ENCODE measurements around the gene TSC22D1.

The TSC22D1 gene

GRCh38 chr13:44404261-44405132, 171.6 kb downstream of the TSC22D1 start:
- no peak overlapping the region for H3K27ac ChIP-seq (ENCODE audit: low read depth, low read length)
- no peak overlapping the region for H2BK15ac ChIP-seq (replicated peaks; ENCODE audit: low read depth)

DNA sequence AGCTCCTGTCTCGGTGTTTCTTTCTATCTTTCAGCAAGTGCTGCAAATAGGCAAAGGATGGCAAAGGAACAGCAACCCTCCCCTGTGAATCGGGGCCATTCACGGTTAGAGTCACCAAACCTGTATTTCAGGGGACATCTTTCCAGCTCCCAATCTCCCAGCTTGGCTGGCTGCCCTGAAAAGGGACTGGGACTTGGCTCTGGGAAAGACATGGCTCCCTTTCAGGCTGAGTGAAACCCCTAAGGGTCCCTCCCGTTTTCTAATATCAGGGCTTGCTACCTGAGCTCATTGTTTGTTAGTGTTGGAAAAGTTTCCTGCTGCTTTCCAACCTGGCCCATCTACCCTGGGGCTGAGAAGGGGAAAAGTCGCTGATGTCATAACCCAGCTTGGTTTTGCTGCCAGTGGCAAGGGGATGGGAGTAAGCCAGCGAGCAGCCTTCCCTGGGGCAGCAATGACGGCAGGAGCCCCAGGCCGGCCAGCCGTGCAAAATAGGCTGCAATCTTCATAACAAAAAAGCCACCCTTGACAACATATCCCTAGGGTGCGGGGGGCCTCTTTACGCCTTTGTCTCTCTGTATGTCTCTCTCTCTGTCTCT, 172.6 kb downstream of the TSC22D1 start:
- no peaks in the 10 kb centered on the region for H3K27me3 ChIP-seq (ENCODE audit: insufficient read depth, low read length, poor library complexity)
- no peak overlapping the region for H4K8ac ChIP-seq (ENCODE audit: low read depth, low read length)
- H2AK5ac ChIP-seq (ENCODE audit: low read length), result no peak overlapping the region
- no peaks in the 10 kb centered on the region for H3K36me3 ChIP-seq (ENCODE audit: control insufficient read depth, insufficient read depth, low read length)
- H3K23ac ChIP-seq (ENCODE audit: low read length), result peak overlapping the region; percentile 7
- no peak overlapping the region for H3K27ac ChIP-seq (ENCODE audit: low read depth, low read length)
- peak overlapping the region; percentile 66 for H3K56ac ChIP-seq (ENCODE audit: low read length)
- no peak overlapping the region for H2BK15ac ChIP-seq (replicated peaks; ENCODE audit: low read depth)
- peak overlapping the region; percentile 51 for H4K5ac ChIP-seq (ENCODE audit: low read length)
- H2BK5ac ChIP-seq (ENCODE audit: low read length), result peak overlapping the region; percentile 11
- peak overlapping the region; percentile 37 for H3K9ac ChIP-seq (ENCODE audit: low read length)
- H3K4ac ChIP-seq (ENCODE audit: low read depth, low read length), result no peak overlapping the region
- no peaks in the 10 kb centered on the region for H3K79me1 ChIP-seq (ENCODE audit: low read length)
- peaks cover 25% of the 10 kb centered on the region for H3K4me1 ChIP-seq (ENCODE audit: control insufficient read depth, low read depth, low read length)
- no peaks in the 10 kb centered on the region for H3K79me2 ChIP-seq (ENCODE audit: control insufficient read depth, insufficient read depth, low read length)
- DNase-seq, result peak; percentile 79
- H3K4me2 ChIP-seq (ENCODE audit: low read length), result no peak overlapping the region
- peak overlapping the region; percentile 24 for H3K18ac ChIP-seq (ENCODE audit: low read length)
- WGBS (ENCODE audit: extremely low coverage, insufficient coverage, low lambda C conversion rate), result no CpG with 5 or more reads among the region's 11 CpGs
- H2BK120ac ChIP-seq (ENCODE audit: low read depth, low read length), result peak overlapping the region; percentile 75
- no peak overlapping the region for H3K4me3 ChIP-seq (ENCODE audit: low read length)

More at GRCh38 chr13:44404261-44405132, 171.6 kb downstream of the TSC22D1 start:
- Histone ChIP-seq H3K79me2 (ENCODE audit: control insufficient read depth, insufficient read depth, low read length) (no peaks in the 10 kb centered on the region), H3K79me1 (ENCODE audit: low read length) (no peaks in the 10 kb centered on the region), H3K18ac (ENCODE audit: low read length) (peak overlapping the region; percentile 81), H3K9ac (ENCODE audit: low read length) (peak overlapping the region; percentile 3), H3K23ac (ENCODE audit: low read length) (peak overlapping the region; percentile 7), H3K36me3 (ENCODE audit: control insufficient read depth, insufficient read depth, low read length) (no peaks in the 10 kb centered on the region), H2BK5ac (ENCODE audit: low read length) (peak overlapping the region; percentile 37), H3K4me3 (ENCODE audit: low read length) (no peak overlapping the region), H3K56ac (ENCODE audit: low read length) (peak overlapping the region; percentile 77), H4K8ac (ENCODE audit: low read depth, low read length) (no peak overlapping the region), H3K4ac (ENCODE audit: low read depth, low read length) (peak overlapping the region; percentile 61), H3K4me1 (ENCODE audit: control insufficient read depth, low read depth, low read length) (peaks cover 25% of the 10 kb centered on the region), H3K27me3 (ENCODE audit: insufficient read depth, low read length, poor library complexity) (no peaks in the 10 kb centered on the region), H3K4me2 (ENCODE audit: low read length) (no peak overlapping the region), H2AK5ac (ENCODE audit: low read length) (no peak overlapping the region), H2BK120ac (ENCODE audit: low read depth, low read length) (peak overlapping the region; percentile 1), H4K5ac (ENCODE audit: low read length) (no peak overlapping the region)
- DNase-seq, result peak; percentile 71
- no CpG with 5 or more reads among the region's 15 CpGs for WGBS (ENCODE audit: extremely low coverage, insufficient coverage, low lambda C conversion rate)

- Histone ChIP-seq H3K27ac (ENCODE audit: low read depth, low read length) (no peak overlapping the region), H3K18ac (ENCODE audit: low read length) (peak overlapping the region; percentile 24), H3K4me3 (ENCODE audit: low read length) (no peak overlapping the region), H3K4ac (ENCODE audit: low read depth, low read length) (no peak overlapping the region), H3K79me1 (ENCODE audit: low read length) (no peaks in the 10 kb centered on the region), H3K4me2 (ENCODE audit: low read length) (no peak overlapping the region), H3K9ac (ENCODE audit: low read length) (peak overlapping the region; percentile 37), H3K4me1 (ENCODE audit: control insufficient read depth, low read depth, low read length) (peaks cover 25% of the 10 kb centered on the region), H2BK5ac (ENCODE audit: low read length) (peak overlapping the region; percentile 40), H3K36me3 (ENCODE audit: control insufficient read depth, insufficient read depth, low read length) (no peaks in the 10 kb centered on the region), H3K79me2 (ENCODE audit: control insufficient read depth, insufficient read depth, low read length) (no peaks in the 10 kb centered on the region), H3K56ac (ENCODE audit: low read length) (peak overlapping the region; percentile 66), H2AK5ac (ENCODE audit: low read length) (no peak overlapping the region), H4K8ac (ENCODE audit: low read depth, low read length) (no peak overlapping the region), H3K27me3 (ENCODE audit: insufficient read depth, low read length, poor library complexity) (no peaks in the 10 kb centered on the region), H2BK15ac (replicated peaks; ENCODE audit: low read depth) (no peak overlapping the region), H2BK120ac (ENCODE audit: low read depth, low read length) (no peak overlapping the region), H4K5ac (ENCODE audit: low read length) (peak overlapping the region; percentile 51), H3K23ac (ENCODE audit: low read length) (no peak overlapping the region)
- WGBS (ENCODE audit: extremely low coverage, insufficient coverage, low lambda C conversion rate), result no CpG with 5 or more reads among the region's 13 CpGs
- no peak for DNase-seq
Observed at GRCh38 chr13:44402899-44403445, 173.2 kb downstream of the TSC22D1 start.

DNA sequence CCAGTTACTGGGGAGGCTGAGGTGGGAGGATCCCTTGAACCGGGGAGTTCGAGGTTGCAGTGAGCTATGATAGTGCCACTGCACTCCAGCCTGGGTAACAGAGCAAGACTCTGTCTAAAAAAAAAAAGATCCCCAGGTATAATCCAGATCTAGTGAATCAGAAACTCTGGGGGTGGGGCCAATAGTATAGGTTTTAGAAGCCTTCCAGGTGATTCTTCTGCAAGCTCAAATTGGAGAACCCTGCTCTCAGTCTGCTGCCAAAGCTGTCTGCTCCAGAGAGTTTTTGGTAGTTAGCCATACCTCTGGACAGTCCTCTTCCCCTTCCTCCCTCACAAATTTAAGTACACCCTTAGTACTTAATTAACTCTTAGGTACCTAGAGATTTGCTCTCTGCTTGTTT, 174.6 kb downstream of the TSC22D1 start:
- no peak overlapping the region for H2BK5ac ChIP-seq (ENCODE audit: low read length)

DNA sequence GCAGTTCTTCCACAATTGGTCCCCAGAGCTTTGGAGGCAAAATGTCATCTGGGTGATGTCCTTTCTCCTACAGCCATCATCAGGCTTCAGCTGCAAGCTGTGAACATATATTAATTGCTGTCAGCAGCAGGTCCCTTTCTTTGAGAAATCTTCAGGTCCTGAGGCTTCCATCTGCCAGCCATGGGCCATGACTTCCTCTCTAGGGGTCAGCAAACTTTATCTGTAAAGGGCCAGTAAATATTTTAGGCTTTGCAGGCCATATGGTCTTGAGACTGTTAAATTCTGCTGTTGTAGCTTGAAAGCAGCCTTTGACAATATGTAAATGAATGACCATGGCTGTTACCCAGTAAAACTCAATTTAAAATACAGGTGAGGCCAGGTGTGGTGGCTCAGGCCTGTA, 175.4 kb downstream of the TSC22D1 start:
- Histone ChIP-seq H3K79me1 (ENCODE audit: low read length) (no peaks in the 10 kb centered on the region), H3K27me3 (ENCODE audit: insufficient read depth, low read length, poor library complexity) (no peaks in the 10 kb centered on the region), H3K4me3 (ENCODE audit: low read length) (no peak overlapping the region), H3K18ac (ENCODE audit: low read length) (no peak overlapping the region), H3K23ac (ENCODE audit: low read length) (no peak overlapping the region), H2BK120ac (ENCODE audit: low read depth, low read length) (no peak overlapping the region), H4K5ac (ENCODE audit: low read length) (no peak overlapping the region), H3K4ac (ENCODE audit: low read depth, low read length) (no peak overlapping the region), H3K56ac (ENCODE audit: low read length) (no peak overlapping the region), H3K27ac (ENCODE audit: low read depth, low read length) (no peak overlapping the region), H4K8ac (ENCODE audit: low read depth, low read length) (no peak overlapping the region), H3K4me2 (ENCODE audit: low read length) (no peak overlapping the region), H3K79me2 (ENCODE audit: control insufficient read depth, insufficient read depth, low read length) (no peaks in the 10 kb centered on the region), H3K4me1 (ENCODE audit: control insufficient read depth, low read depth, low read length) (peaks cover 38% of the 10 kb centered on the region), H2BK5ac (ENCODE audit: low read length) (no peak overlapping the region), H2BK15ac (replicated peaks; ENCODE audit: low read depth) (no peak overlapping the region), H2AK5ac (ENCODE audit: low read length) (no peak overlapping the region), H3K9ac (ENCODE audit: low read length) (no peak overlapping the region), H3K36me3 (ENCODE audit: control insufficient read depth, insufficient read depth, low read length) (no peaks in the 10 kb centered on the region)
- DNase-seq, result no peak

More for the DNA sequence above, 174.6 kb downstream of the TSC22D1 start:
- H3K18ac ChIP-seq (ENCODE audit: low read length), result no peak overlapping the region
- no peak for DNase-seq
- H4K8ac ChIP-seq (ENCODE audit: low read depth, low read length), result no peak overlapping the region
- no peak overlapping the region for H3K56ac ChIP-seq (ENCODE audit: low read length)
- no peaks in the 10 kb centered on the region for H3K27me3 ChIP-seq (ENCODE audit: insufficient read depth, low read length, poor library complexity)
- no peak overlapping the region for H3K27ac ChIP-seq (ENCODE audit: low read depth, low read length)
- H2AK5ac ChIP-seq (ENCODE audit: low read length), result no peak overlapping the region
- H3K79me1 ChIP-seq (ENCODE audit: low read length), result no peaks in the 10 kb centered on the region
- peaks cover 33% of the 10 kb centered on the region for H3K4me1 ChIP-seq (ENCODE audit: control insufficient read depth, low read depth, low read length)
- no peaks in the 10 kb centered on the region for H3K36me3 ChIP-seq (ENCODE audit: control insufficient read depth, insufficient read depth, low read length)
- no peak overlapping the region for H3K4ac ChIP-seq (ENCODE audit: low read depth, low read length)
- H3K4me3 ChIP-seq (ENCODE audit: low read length), result no peak overlapping the region
- H2BK15ac ChIP-seq (replicated peaks; ENCODE audit: low read depth), result no peak overlapping the region
- no peak overlapping the region for H3K9ac ChIP-seq (ENCODE audit: low read length)
- no peak overlapping the region for H3K23ac ChIP-seq (ENCODE audit: low read length)
- no peaks in the 10 kb centered on the region for H3K79me2 ChIP-seq (ENCODE audit: control insufficient read depth, insufficient read depth, low read length)
- H4K5ac ChIP-seq (ENCODE audit: low read length), result no peak overlapping the region
- H3K4me2 ChIP-seq (ENCODE audit: low read length), result no peak overlapping the region
- no peak overlapping the region for H2BK120ac ChIP-seq (ENCODE audit: low read depth, low read length)
- WGBS (ENCODE audit: extremely low coverage, insufficient coverage, low lambda C conversion rate), result no CpG with 5 or more reads among the region's 2 CpGs

Data from mesendoderm (in vitro differentiated cells).